ENCODE data around the gene ZNF496. TPM values are rescaled to one million over a fixed set of nuclear protein-coding genes. Genes with fewer than 3 reads are reported as not detected.

ZNF496 gene
- total and polyA plus RNA-seq, 9 of the 15 experiments (the other 6 are each of a cell fraction or from before 2014, with no cell fraction given): 4.3 to 54.0 (median 31.3) TPM

GRCh38 chr1:247360991-247361731 is 29.5 kb upstream of the ZNF496 start (continued):
- 0 out of 2 replicates have a peak, but pooled peaks have one; percentile 17 for TF ChIP-seq ZBTB40 (IDR thresholded peaks at IDR 0.05)
- TF ChIP-seq ZBTB40 (CRISPR knock-in tag; IDR thresholded peaks at IDR 0.05): no peak
- 0 out of 2 replicates have a peak, but pooled peaks have one; percentile 18 for TF ChIP-seq NFIX (CRISPR knock-in tag; IDR thresholded peaks at IDR 0.05; ENCODE audit: low read depth)
- peak; percentile 71; the same call in 1 of the 2 replicates for TF ChIP-seq ZNF395 (CRISPR knock-in tag; IDR thresholded peaks at IDR 0.05)
- peak; percentile 0; the same call in 1 of the 2 replicates for TF ChIP-seq HINFP (tag; conservative IDR thresholded peaks at IDR 0.05; ENCODE audit: low read depth)
- peak; percentile 89 for TF ChIP-seq ZNF165 (CRISPR knock-in tag; IDR thresholded peaks at IDR 0.05; ENCODE audit: borderline replicate concordance)
- no peak for TF ChIP-seq TBL1XR1 (IDR thresholded peaks at IDR 0.05; ENCODE audit: low read length in 2 of 2)
- no peak for TF ChIP-seq PHTF2 (CRISPR knock-in tag; IDR thresholded peaks at IDR 0.05)
- TF ChIP-seq USF1 (CRISPR knock-in tag; IDR thresholded peaks at IDR 0.05): peak; percentile 38; the same call in 1 of the 2 replicates
- TF ChIP-seq TEAD1 (CRISPR knock-in tag; IDR thresholded peaks at IDR 0.05): peak in 1 of 2 experiments; percentile 74; a peak in 2 of 4 replicates
- TF ChIP-seq SMAD1 (IDR thresholded peaks at IDR 0.05; ENCODE audit: low read depth, low read length, partially characterized antibody): no peak
